Mammary epithelial cell (primary cell): Measurements from ENCODE around the gene FAM111A.

Experiments
- CTCF ChIP-seq, 2 donors: IDR thresholded peaks in 1 of 2; conservative IDR thresholded peaks in 1 of 2; 2 replicates each; pipeline ENCODE4 v1.5.1; 2011 to 2012; ENCODE audit warnings: inconsistent platforms in 2 of 2, low read length in 2 of 2, mild to moderate bottlenecking in 2 of 2, control low read depth in 1 of 2, low read depth in 1 of 2; ENCODE audit not compliant: insufficient read depth in 1 of 2; ENCODE audit errors: extremely low read depth in 1 of 2
- EZH2 ChIP-seq: IDR thresholded peaks from 2 replicates; pipeline ENCODE4 v1.6.1; 2012; ENCODE audit warnings: low read length, inconsistent platforms, borderline replicate concordance

GRCh38 chr11:59144579-59145345, 2.1 kb downstream of the FAM111A start:
- peak in 1 of 2 donors; percentile 30 for TF ChIP-seq CTCF (conservative IDR thresholded peaks at IDR 0.05 in 1 of 2, IDR thresholded peaks at IDR 0.05 in 1 of 2; ENCODE audit: extremely low read depth in 1 of 2, insufficient read depth in 1 of 2, low read depth in 1 of 2, low read length in 2 of 2)
- no peak for TF ChIP-seq EZH2
